Neural cell (in vitro differentiated cells): ENCODE data around the gene DNM2.

Experiments used
- EZH2 ChIP-seq: fragments of 200-600, 300-800 bp; shearing (Covaris generic), sonication (generic); IDR thresholded peaks from 2 replicates; pipeline ENCODE4 v1.6.1; 2014; ENCODE audit warnings: antibody characterized with exemption, low read length, borderline replicate concordance, mild to moderate bottlenecking; ENCODE audit not compliant: insufficient read depth, poor library complexity, severe bottlenecking
- MXI1 ChIP-seq: fragments of 450-650 bp; conservative IDR thresholded peaks from 2 replicates; pipeline ENCODE4 v1.6.1; 2014; ENCODE audit warnings: antibody characterized with exemption, mild to moderate bottlenecking; ENCODE audit not compliant: poor library complexity, severe bottlenecking
- POLR2AphosphoS5 ChIP-seq: IDR thresholded peaks from 2 replicates; pipeline ENCODE4 v1.6.1; 2012
- RAD21 ChIP-seq: fragments of 450-650 bp; conservative IDR thresholded peaks from 2 replicates; pipeline ENCODE4 v1.6.1; 2014; ENCODE audit warnings: antibody characterized with exemption, mild to moderate bottlenecking, moderate library complexity
- REST ChIP-seq: IDR thresholded peaks from 2 replicates; pipeline ENCODE4 v1.6.1; 2012; ENCODE audit warnings: borderline replicate concordance
- TAF1 ChIP-seq: IDR thresholded peaks from 2 replicates; pipeline ENCODE4 v1.6.1; 2012; ENCODE audit warnings: low read depth

DNA sequence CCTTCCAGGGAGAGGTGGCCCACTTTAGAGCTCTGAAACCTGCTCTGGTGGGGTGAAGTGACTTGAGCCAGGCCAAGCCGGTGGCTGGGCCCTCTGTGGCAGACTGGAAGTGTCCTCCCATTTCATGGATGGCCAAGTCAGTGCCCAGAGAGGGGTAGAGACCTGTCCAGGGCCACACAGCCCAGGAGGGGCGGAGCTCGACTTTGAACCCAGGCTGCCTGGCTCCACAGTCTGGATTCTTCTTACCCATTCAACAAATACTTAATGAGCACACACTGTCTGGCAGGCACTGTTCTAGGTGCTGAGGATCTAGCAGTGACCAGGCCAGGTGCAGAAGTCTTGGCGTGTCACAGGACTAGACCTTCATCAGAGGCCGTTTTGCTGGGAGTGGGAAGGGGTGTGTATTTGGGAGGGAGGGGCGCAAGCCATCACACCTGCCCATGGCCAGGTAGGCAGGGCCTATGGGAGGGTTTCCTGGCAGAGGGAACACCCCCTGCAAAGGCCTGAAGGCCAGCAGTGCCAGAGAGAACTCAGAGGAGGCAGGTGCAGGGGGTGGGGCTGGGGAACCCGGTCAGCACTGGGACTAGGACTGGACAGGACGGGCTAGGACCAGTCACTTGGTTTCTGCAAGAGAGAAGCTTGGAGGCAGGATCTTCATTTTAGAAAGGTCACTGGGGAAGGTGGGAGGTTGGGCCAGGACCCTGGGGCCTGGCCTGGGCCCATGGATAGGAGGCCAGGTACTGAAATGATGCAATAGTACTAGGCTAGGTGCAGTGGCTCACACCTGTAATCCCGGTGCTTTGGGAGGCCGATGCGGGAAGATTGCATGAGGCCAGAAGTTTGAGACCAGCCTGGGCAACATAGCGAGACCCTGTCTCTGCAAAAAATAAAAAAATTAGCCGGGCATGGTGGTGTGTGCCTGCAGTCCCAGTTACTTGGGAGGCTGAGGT is 31.8 kb downstream of the DNM2 start:
- TF ChIP-seq MXI1, result no peak
- no peak for TF ChIP-seq TAF1
- TF ChIP-seq POLR2AphosphoS5, result no peak
- TF ChIP-seq REST, result no peak
- TF ChIP-seq EZH2, result no peak
- no peak for TF ChIP-seq RAD21
